ENCODE measurements around the gene RSPO4. TPM values are rescaled to one million over a fixed set of nuclear protein-coding genes. Genes with fewer than 3 reads are reported as not detected.

The RSPO4 gene
- polyA plus RNA-seq, 1 donor (not counting 4 experiments of a cell fraction or from before 2014, with no cell fraction given), result not detected

DNA sequence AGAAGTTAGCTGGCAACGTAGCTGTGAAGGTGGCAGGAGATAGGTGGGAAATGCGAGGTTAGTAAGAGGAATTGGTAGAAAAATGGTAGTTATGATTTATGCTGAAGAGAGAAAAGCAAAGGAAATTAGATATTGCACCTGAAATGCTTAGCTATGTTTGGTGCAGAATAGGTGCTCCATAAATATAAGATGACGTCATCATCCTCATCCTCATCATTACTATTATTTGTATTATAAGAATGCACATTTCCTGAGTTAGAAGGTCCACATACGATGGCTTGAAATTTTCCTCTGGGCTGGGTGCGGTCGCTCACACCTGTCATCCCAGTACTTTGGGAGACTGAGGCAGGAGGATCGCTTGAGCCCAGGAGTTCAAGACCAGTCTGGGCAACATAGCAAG is 46.5 kb downstream of the RSPO4 start:
- Histone ChIP-seq H3K4me3 (ENCODE audit: control insufficient read depth in 2 of 3, extremely low read depth in 1 of 3, insufficient read depth in 2 of 3, low read depth in 1 of 3, low read length in 3 of 3) (no peak overlapping the region), H3K79me2 (ENCODE audit: control insufficient read depth, insufficient read depth, low read length) (no peaks in the 10 kb centered on the region), H3K36me3 (ENCODE audit: control insufficient read depth in 2 of 2, extremely low read depth in 1 of 2, insufficient read depth in 2 of 2, low read length in 2 of 2) (no peaks in the 10 kb centered on the region), H2AFZ (ENCODE audit: control insufficient read depth, low read length) (no peak overlapping the region), H3K9ac (ENCODE audit: control insufficient read depth, extremely low read depth, insufficient read depth, low read length) (no peak overlapping the region), H3K27ac (ENCODE audit: control insufficient read depth, insufficient read depth, low read length) (no peak overlapping the region), H4K20me1 (ENCODE audit: control insufficient read depth, extremely low read depth, insufficient read depth, low read length) (no peaks in the 10 kb centered on the region), H3K9me1 (ENCODE audit: control insufficient read depth, extremely low read depth, insufficient read depth, low read length) (no peaks in the 10 kb centered on the region), H3K4me2 (ENCODE audit: control insufficient read depth, extremely low read depth, insufficient read depth, low read depth, low read length) (no peak overlapping the region), H3K4me1 (ENCODE audit: control insufficient read depth, extremely low read depth, insufficient read depth, low read length) (no peaks in the 10 kb centered on the region), H3K27me3 (ENCODE audit: control insufficient read depth, extremely low read depth, insufficient read depth, low read length) (peaks cover 20% of the 10 kb centered on the region), H3K9me3 (ENCODE audit: control insufficient read depth, low read depth, low read length) (no peaks in the 10 kb centered on the region)
- dilution Hi-C loops (cut with MboI; ENCODE audit: extremely low pct_ligation_motif_present, low sequenced_read_pairs), result no loop called here
- DNase-seq (ENCODE audit: low read depth, low spot score) (no peak), FAIRE-seq (no peak)
- TF ChIP-seq, protein P1, sequence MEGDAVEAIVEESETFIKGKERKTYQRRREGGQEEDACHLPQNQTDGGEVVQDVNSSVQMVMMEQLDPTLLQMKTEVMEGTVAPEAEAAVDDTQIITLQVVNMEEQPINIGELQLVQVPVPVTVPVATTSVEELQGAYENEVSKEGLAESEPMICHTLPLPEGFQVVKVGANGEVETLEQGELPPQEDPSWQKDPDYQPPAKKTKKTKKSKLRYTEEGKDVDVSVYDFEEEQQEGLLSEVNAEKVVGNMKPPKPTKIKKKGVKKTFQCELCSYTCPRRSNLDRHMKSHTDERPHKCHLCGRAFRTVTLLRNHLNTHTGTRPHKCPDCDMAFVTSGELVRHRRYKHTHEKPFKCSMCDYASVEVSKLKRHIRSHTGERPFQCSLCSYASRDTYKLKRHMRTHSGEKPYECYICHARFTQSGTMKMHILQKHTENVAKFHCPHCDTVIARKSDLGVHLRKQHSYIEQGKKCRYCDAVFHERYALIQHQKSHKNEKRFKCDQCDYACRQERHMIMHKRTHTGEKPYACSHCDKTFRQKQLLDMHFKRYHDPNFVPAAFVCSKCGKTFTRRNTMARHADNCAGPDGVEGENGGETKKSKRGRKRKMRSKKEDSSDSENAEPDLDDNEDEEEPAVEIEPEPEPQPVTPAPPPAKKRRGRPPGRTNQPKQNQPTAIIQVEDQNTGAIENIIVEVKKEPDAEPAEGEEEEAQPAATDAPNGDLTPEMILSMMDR (optimal IDR thresholded peaks at IDR 0.05 in 1 of 3, IDR thresholded peaks at IDR 0.05 in 1 of 3, conservative IDR thresholded peaks at IDR 0.05 in 1 of 3; ENCODE audit: extremely low read depth in 1 of 3, insufficient read depth in 2 of 3, low read length in 3 of 3), result no peak
- no peak for TF ChIP-seq EZH2 (IDR thresholded peaks at IDR 0.05; ENCODE audit: low read length)

GRCh38 chr20:955111-955510 is 47.0 kb downstream of the RSPO4 start:
- Histone ChIP-seq H3K79me2 (ENCODE audit: control insufficient read depth, insufficient read depth, low read length) (no peaks in the 10 kb centered on the region), H2AFZ (ENCODE audit: control insufficient read depth, low read length) (no peak overlapping the region), H3K9ac (ENCODE audit: control insufficient read depth, extremely low read depth, insufficient read depth, low read length) (no peak overlapping the region), H3K36me3 (ENCODE audit: control insufficient read depth in 2 of 2, extremely low read depth in 1 of 2, insufficient read depth in 2 of 2, low read length in 2 of 2) (no peaks in the 10 kb centered on the region), H3K4me3 (ENCODE audit: control insufficient read depth in 2 of 3, extremely low read depth in 1 of 3, insufficient read depth in 2 of 3, low read depth in 1 of 3, low read length in 3 of 3) (no peak overlapping the region), H3K4me2 (ENCODE audit: control insufficient read depth, extremely low read depth, insufficient read depth, low read depth, low read length) (no peak overlapping the region), H3K4me1 (ENCODE audit: control insufficient read depth, extremely low read depth, insufficient read depth, low read length) (no peaks in the 10 kb centered on the region), H4K20me1 (ENCODE audit: control insufficient read depth, extremely low read depth, insufficient read depth, low read length) (no peaks in the 10 kb centered on the region), H3K27ac (ENCODE audit: control insufficient read depth, insufficient read depth, low read length) (no peak overlapping the region), H3K9me1 (ENCODE audit: control insufficient read depth, extremely low read depth, insufficient read depth, low read length) (no peaks in the 10 kb centered on the region), H3K27me3 (ENCODE audit: control insufficient read depth, extremely low read depth, insufficient read depth, low read length) (peaks cover 19% of the 10 kb centered on the region), H3K9me3 (ENCODE audit: control insufficient read depth, low read depth, low read length) (no peaks in the 10 kb centered on the region)
- dilution Hi-C loops (cut with MboI; ENCODE audit: extremely low pct_ligation_motif_present, low sequenced_read_pairs), result no loop called here
- TF ChIP-seq, protein P1 (optimal IDR thresholded peaks at IDR 0.05 in 1 of 3, IDR thresholded peaks at IDR 0.05 in 1 of 3, conservative IDR thresholded peaks at IDR 0.05 in 1 of 3; ENCODE audit: extremely low read depth in 1 of 3, insufficient read depth in 2 of 3, low read length in 3 of 3), result no peak
- no peak for TF ChIP-seq EZH2 (IDR thresholded peaks at IDR 0.05; ENCODE audit: low read length)
- DNase-seq (ENCODE audit: low read depth, low spot score) (no peak), FAIRE-seq (no peak)

All from keratinocyte (primary cell).